NCI-H1092 treated with DMSO at 0.1 percent for 48 hours (cell line): ENCODE data around the gene NHS.

ENCODE experiments used
- DNase-seq: peaks from one replicate; lab custom pipeline; 2025; lab: John Stamatoyannopoulos, UW

The NHS gene

DNA sequence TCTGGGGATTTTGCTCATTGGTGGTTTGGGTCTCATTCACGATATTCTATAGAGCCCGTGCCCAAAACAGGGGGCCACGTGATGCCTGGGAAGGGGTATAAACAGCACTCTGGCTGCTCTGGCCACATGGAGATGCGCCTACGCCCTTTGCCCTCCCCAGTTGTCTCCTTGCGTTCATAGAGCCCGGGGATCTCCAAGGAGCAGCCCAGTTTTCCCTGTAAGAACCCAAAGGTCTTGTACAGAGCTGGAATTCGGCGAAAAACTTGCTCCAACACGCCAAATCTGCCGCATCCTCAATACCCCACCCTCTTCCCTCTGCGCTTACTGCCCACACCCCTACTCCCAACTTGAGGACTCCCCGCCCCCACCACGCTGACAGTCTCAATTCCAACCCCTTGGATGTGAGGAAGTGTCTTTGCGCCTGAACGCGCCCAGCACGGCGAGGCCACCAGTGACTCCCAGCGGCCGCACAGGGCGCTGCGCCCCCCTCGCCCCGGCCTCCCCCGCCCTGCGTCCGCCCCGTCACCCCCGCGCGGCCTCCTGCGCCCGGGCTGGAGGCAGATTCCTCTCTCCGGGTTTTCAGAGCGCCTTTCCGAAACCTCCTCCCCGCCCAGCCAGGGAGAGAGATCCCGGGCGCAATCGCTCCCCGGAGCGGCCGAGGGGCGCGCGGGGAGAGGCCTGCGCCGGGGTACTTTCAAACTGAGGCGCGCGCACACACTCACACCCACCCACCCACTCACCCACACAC lies at the start of gene NHS:
Gene NHS, plus strand, starts transcription at position 582 of the 748 bp plus-strand sequence. CDS start 558 bp downstream, outside the sequence.
- DNase-seq, result peak; percentile 57

DNA sequence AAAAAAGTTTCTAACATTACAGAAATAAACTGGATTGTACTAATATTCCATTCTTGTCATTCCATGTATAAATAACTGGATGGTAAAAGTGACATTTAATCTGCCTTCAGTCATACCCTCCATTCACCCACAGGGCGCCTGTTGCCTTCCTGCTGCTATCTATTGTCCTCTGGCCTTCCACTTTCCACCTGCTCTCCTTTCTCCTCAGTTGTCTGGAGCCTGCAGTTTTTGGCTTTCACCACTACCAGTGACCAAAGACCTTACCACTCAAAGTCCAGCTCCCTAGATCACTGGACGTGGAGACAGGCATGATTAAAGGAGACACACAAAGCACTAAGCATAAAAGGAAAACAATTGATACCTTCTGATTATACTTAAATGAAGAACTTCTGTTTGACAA lies 46.2 kb upstream of the NHS start:
- peak; percentile 10 for DNase-seq

- no peak for DNase-seq
Observed at GRCh38 chrX:17336377-17336776, 38.6 kb upstream of the NHS start.

DNA sequence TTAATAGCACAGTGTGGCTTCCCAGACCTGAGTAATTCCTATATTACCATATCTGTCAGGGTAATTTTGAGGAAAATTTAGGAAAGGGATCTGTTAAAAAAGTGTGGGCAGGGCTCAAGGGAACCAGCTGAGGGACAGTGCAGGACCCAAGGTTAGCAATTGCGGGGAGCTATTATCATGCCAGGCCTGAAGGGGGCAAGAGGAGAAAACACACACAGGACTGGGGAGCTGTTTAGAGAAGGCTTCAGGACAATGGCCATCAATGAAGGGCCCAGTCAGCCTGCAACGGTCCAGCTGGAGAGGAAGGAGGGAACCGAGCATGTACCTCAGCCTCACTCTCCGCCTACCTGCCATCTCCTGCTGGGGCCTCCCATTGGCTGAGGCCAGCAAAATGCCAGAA lies 19.0 kb upstream of the NHS start:
- no peak for DNase-seq

DNA sequence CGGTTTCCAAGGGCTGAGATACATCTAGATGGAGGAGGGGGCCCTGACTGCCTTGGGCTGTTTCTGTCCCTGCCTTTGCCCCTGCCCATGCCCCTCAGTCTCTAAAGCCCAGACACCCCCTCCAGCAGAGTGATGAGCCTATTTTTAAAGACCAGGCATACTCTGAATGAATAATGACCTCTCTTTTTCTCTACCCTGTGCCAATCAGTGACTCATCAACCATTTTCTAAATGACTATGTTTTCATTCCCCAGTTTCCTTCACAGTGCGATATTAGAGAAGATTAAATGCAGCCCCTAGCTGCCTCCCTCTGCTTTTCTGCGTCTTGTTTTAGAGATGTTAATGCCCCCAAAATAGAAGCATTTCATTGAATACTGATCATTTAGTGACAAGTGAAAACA lies 15.5 kb upstream of the NHS start:
- DNase-seq, result no peak

- DNase-seq, result no peak
Observed at GRCh38 chrX:17361620-17362019, 13.4 kb upstream of the NHS start.

- DNase-seq, result no peak
Observed at GRCh38 chrX:17368002-17368401, 7.0 kb upstream of the NHS start.

DNA sequence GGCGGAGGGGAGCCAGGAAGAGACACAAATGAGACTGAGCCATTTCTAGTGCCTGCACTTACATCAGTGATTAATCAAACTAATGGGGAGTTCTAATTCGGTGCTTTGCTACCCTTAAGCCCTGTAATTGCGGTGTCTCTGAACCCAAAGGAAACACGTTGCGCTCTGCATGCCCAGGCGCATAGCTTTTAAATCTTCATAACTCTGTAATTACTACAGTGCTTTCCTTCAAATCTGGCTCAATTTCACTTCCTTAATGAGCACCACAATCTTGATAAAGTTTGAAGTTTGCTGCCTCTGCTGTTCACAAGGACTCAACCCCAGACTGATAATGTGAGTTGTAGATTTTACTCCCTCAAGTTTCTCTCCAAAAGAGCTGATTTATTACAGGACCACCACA lies 5.7 kb upstream of the NHS start:
- no peak for DNase-seq

- DNase-seq, result no peak
Observed at GRCh38 chrX:17370191-17370590, 4.8 kb upstream of the NHS start.

GRCh38 chrX:17372052-17372451 lies 2.9 kb upstream of the NHS start:
- no peak for DNase-seq

GRCh38 chrX:17373337-17373736 lies 1.7 kb upstream of the NHS start:
- DNase-seq, result no peak

DNA sequence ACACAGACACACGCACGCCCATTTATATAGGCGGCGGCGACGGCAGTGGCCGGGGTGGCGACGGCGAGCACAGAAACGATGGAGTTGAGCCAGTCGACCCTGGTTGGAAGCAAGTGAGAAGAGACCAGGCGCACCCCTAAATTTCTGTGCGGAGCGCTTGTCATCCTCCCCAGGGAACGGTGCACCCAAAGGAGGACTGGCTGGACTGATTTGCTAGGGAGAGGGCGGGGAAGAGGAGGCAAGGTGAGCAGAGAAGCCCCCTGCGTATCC lies 302 bp downstream of the NHS start:
- DNase-seq, result no peak

- peak; percentile 46 for DNase-seq
Observed at GRCh38 chrX:17375637-17376430, 834 bp downstream of the NHS start.

DNA sequence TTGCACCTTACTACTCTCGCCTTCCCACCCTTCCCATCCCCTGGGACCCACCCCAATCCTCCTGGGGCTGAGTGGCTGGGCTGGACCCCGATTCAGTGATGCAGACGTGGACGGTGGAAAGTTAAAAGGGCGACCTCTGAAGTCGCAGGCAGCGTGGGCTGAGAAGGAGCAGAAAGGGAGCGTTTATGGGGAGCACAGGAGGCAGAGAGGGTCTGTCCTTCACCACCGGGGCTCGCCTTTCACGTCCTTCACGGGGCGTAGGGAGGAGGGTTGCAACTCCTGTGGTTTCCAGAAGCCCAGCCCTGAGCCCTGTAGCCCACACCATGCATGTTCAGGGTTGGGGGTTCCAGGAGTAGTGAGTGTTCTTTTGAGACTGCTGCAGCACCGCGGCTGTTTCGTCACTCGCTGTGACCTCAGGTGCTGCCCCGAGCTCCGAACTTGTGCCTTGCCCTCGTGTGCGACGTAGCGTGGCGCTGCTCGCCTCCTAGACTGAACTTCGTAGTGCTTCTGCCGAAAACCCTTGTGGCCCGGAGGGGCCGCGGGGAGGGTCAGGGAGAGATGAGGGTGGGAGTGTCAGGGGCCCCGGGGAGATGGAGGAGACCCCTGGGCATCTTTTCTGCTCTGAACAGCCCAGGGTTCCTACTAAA lies 1.6 kb downstream of the NHS start:
- DNase-seq, result peak; percentile 46

DNA sequence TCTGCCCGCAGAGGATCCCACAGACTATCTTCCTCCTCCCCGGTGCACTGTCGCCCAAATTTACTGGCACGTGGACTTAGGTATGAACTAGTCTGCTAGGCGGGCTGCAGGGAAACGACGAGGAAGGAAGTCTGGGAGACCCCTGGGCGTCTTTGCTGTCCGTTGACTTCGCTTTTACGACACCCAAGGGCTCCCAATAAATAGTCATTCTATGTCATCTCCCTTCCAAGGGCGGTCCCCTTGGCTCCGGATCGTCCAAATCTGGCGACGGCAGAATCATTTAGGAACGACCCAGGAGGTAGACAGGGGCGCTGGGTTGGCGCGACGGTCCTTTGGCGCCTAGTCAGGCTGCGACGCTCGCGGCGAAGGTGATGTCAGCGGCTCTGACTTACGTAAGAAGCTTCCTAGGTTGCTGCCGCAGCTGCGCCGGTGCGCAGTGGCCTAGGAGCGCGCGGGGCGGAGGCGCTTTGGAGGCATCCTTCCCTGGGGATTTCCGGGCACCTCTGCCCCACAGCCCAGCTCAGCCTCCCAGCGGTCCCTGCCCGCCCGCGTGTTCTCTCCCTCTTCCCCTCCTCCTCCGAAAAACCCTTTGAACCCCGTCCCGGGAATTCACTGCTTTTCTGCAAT lies 2.2 kb downstream of the NHS start:
- DNase-seq, result peak; percentile 63

DNA sequence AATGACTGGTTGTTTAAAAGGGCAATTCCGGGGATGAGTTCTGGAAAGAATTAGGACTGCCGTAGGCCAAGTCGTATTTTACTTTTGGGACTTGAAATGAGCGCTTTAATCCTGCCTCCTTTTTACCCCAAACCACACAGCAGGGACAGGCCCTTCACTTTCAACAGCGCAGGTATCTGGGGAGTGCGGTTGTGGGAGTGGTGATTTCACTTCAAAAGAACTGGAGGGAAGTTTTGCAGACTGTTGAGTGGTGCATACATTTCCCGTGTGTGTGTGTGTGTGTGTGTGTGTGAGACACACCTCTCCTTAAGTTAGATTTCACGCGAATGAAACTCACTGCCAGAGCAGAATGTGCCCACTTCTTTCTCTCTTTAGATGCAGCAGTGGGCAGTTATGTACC lies 2.8 kb downstream of the NHS start:
- DNase-seq, result no peak

- no peak for DNase-seq
Observed at GRCh38 chrX:17380221-17380620, 5.2 kb downstream of the NHS start.

GRCh38 chrX:17390419-17390850 lies 15.4 kb downstream of the NHS start:
- DNase-seq, result no peak

DNA sequence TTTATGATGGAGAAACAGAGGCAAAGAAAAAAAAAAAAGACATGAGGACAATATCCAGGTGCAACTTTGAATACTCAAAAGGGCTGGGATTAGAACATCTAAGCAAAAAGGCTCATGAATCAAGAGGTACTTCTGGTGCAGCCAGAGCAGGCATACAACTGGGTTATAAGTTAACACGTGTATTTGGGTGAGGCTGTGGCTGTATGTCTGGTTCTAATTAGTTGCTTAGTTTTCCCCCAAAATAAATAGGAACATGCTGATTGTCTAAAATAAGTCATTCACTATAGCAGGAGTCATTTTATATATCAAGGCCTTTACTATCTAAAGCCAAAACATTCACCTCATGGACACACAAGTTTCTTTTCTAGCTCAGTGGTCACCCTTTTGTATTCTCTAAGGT lies 20.2 kb downstream of the NHS start:
- no peak for DNase-seq

GRCh38 chrX:17397074-17397473 lies 22.1 kb downstream of the NHS start:
- DNase-seq, result no peak

GRCh38 chrX:17403189-17403691 lies 28.2 kb downstream of the NHS start:
- peak; percentile 10 for DNase-seq

DNA sequence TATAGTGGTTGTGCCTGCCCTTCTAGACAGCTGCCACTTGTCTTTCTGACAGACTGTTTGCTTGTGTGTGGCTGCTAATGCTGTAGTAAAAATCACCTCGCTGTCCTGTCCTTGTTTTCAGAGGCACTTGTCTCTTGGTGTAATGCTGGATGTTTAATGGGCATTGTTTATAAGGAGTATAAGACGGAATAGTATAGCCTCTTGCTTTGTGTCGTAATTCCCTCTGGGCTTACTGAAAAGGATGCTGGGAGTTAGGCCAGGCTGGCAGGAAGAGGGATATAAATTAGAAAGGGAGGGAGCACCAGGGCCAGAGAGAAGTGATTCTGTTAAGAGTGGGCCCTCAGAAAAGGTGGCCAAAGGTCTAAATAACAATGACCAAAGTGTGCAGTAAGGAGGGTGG lies 29.0 kb downstream of the NHS start:
- peak; percentile 14 for DNase-seq
